Stimulated activated CD4-positive, alpha-beta T cell treated with anti-CD3 and anti-CD28 coated beads, Interleukin-15, amount 100 ng/mL, for 24 hours (primary cell): ENCODE measurements around the gene HPGDS.
"Not testable (repeated sequence)": the region's sequence is repeated elsewhere in the genome, so short reads cannot be mapped to it uniquely, and the experiment has no call there.

Experiments used
- DNase-seq: peaks from one replicate; pipeline ENCODE4 v3.0.0-alpha.2; 2020

HPGDS gene

DNA sequence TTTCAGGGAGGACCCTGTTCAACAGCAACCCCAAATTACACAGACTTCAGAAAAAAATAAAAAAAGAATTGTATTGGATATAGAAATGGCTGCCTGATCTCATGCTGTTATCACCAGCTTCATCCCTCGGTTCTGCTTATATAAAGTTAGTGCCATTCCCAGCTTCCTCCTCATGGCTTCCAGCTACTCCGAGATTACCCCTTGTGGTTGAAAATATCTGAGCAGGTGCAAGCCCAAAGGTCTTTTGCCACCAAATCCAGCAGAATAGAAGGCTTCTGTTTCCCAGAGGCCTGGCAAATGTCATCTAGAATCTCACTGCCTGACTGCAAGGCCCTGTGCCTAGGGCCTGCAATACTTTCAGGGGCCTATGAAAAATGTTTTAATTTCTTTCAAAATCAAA, 13.8 kb upstream of the HPGDS start:
- DNase-seq = no peak

DNA sequence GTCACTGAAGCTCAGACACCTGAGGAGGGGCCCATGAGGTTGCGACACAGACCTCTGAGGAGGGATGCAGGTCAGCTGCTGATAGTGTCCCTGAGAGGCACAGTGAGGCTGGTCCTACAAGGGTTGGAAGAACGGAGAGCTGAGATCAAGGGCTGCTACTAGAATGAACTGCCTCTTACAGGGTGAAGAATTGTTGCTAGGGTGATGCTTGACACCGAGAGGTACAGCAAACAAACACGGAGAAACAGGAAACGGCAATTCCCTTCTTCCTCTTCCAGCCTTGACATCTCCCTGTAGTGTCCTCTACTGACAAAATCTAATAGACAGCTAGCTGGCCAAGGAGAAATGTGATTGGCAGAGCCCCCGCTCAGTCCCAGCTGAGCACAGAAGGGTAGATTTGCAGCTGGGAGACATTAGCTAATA, 11.8 kb upstream of the HPGDS start:
- no peak for DNase-seq

DNA sequence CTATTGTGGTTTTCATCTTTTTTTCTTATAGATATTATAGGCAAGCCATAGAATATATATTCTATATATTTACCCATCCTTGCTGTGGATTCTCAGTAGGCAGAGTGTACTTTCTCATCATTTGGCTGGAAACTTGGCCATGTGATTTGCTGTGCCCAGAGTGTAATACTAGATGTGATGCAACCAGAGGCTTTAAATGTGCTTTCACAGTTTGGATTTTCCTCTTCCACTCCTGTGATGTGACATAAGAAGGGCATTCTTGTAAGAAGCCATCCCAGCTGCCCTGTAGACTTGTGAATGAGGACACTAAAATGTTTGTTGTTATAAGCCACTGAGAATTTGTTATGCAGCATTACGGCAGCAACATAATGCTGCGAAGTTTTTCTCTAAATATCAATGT, 10.4 kb upstream of the HPGDS start:
- no peak for DNase-seq

DNA sequence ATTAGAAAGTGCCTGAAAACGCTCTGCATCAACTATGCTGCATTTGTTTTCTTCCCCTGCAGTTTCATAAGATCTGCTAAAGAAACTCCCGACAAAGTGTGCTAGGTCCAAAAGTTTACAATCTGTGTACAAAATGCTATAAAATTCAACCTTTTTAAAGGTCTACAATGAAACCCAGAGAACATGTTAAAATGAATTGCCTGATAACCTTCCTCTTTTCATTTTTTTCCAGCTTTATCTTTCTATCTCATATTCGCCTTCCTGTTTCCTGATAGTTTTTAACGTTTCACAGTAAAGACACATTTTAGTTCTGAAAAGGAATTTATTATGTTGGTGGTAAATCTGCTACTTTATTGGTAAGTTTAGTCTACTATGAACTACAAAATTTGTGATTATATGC, 9.5 kb upstream of the HPGDS start:
- DNase-seq = no peak

DNA sequence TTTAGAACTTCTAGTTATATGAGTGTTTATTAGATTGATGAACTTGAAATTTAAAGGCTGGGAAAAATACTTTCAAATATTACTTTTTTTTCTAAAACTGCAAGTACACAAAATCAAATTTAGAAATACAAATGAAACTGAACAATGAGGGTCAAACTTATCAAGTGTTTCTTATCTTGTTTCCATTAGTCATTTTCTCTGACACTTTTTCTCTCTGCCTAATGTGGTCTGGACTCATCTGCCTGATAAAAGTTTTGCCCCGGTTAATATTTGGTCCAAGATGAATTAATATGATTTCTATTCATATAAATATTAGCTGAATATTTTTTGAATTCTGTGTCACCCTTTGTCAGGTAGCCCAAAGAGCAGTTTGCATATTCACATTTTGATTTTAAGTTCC, 8.7 kb upstream of the HPGDS start:
- DNase-seq = no peak

DNA sequence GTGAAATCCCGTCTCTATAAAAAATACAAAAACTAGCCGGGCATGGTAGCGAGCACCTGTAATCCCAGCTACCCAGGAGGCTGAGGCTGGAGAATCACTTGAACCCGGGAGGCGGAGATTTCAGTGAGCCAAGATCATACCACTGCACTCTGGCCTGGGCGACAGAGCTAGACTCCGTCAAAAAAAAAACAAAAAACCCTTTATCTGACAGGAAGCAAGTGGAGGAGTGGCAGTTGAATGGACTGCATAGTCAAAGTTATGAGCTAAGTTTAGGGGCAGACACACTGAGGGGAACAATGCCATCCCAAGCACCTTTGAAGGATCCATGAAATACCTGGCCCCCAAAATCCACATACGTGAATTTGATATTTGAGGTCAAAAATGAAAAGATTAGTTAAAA, 7.5 kb upstream of the HPGDS start:
- no peak for DNase-seq

DNA sequence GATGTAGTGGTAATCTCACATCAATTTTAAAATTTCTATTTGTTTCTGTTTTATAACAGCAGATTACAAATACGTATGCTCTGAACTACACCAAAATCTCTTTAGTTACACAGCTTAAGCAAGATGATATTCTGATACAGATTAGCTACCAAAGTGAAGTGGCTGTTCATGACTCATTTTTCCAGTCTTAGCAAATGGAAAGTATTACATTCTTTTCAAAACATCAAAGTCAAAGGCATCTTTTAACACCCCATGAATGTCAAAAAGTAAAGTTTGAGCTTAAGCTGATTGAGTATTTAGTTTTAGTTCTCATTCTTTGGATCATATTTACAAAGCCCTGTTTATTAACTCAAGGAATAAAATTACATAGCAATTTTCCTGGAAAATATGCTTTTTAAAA, 6.6 kb upstream of the HPGDS start:
- DNase-seq = no peak

DNA sequence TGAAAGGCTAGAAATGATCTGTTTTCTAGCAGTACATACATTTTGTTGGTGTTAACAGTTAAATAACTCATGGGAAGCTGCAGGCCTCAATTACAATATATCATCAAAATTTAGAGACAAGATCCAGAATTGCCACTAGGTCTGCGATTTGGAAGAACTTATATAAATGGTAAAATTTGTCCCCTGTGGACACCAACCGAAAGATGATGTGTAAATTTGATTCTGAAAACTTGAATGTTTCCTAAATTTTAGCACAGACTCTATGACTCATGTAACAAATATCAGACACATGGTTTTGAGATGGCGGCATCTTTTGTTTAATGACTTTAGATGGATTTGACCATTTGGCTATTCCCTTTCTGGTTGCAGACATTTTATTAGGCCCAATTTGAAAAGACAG, 6.0 kb upstream of the HPGDS start:
- no peak for DNase-seq

DNA sequence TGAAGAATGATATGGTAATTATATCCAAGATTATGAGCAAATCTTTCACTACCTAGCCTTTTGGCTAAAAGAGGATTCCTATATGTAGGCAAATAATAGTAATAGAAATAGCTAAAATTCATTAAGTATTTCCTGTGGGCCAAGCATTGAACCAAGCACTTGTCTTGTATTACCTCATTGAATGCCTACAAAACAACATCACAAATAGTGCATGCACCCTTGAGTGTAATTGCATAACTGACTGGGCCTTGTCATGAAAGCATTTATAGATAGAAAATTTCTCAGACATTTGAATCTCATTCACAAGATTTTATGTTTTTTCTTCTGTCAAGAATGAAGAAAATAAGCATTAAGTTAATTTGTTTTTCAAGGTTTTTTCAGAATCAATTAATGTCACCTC, 3.9 kb upstream of the HPGDS start:
- no peak for DNase-seq

DNA sequence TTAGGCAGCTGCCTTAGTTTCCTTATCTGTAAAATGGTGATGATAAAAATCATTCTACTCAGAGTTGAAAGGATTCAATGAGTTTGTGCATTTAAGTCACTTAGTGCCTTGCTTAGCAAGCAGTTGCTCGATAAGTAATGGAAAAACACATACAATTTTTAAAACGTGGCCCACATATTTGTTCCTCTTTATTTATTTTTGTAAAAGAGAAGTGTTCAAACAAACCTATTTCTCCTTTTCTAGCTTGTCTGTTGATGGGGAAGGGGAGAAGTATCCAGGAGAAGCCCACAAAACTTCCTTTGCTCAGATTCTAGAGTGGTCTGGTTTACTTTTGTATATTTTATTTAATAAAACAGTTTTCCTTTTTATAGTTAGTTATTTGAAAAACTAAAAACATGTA, 3.3 kb upstream of the HPGDS start:
- no peak for DNase-seq

DNA sequence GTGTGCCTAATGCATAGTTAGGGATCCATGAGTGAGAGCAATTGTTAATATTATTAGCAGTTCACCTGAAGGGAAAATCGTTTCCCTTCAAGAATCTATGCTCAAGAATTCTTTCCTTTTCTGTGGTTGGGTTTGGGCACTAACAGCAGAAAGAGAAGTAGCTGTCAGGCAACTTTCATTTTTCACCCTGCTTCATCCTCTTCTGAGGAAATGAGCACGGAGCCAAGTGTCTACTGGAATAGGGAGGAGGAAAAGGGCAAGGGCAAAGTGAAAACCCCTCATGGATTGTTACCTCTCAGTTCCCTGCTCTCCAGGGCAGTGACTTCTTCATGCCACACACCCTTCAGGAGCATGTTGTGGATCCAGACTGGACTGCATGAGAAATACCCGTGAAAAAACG, 2.6 kb upstream of the HPGDS start:
- DNase-seq = no peak

DNA sequence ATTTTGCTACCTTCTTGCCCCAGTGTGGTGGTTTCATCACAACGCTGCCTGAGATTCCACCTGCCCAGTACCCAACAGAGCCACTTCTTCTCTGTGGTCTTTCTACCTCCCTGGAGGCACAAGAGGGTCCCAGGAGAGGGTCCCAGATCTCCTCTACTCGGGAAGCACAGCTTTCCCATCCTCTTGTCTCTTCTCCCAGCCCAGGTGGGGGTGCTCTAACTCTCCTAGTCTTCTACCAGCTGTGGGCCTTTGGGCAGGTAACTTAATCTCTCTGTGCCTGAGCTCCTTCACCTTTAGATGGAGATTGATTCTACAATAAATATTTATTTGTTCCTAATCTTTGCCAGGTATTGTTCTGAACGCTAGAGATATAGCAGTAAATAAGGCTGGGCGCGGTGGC, 1.8 kb upstream of the HPGDS start:
- DNase-seq = no peak

DNA sequence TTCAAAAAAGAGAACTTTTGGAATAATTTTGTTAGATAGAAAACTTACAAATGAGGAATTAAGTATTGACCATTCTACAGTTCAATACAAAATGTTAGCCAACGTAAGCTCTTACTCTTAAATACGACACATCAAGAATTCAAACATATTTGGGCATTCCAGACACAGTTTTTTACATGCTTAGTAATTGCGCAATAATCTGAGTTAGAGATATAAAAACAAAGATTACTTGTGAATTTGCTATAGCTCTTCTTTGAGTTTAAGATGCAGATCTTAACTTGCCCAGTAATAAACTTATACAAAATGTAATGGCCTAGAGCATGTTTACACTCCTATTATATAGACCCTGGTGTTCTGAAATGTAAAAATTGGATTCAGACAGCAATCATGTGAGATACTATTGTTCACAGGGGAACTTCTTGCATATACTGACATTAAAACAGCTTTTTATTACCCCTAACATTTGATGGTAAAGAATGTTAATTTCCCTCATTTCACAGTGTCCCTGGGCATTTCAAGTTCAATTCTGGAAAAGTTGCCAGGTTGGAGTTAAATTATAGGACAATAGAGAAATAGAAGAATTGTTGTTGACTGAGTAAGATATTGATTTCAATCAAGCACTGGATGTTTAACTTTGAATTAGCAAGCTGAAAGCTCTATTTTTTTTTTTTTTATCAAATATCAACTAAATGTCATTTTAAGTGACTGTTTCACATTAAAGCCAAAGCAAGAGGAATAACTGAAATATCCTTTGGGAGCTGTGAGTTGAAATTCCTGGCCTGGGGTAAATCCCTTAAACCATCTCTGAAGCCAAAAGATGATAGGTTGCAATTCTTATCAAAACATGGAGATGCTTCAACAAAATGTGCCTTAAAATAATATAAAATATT, 910 bp downstream of the HPGDS start:
- no peak for DNase-seq

DNA sequence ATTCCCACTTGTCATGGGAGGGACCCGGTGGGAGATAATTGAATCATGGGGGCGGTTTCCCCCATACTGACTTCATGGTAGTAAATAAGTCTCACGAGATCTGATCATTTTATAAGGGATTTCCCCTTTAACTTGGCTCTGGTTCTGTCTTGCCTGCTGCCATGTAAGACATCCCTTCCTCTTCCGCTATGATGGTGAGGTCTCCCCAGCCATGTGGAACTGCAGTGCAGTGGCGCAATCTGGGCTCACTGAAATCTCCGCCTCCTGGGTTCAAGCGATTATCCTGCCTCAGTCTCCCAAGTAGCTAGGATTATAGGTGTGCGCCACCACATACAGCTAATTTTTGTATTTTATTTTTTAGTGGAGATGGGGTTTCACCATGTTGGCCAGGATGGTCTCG, 2.9 kb downstream of the HPGDS start:
- DNase-seq = peak; percentile 27

DNA sequence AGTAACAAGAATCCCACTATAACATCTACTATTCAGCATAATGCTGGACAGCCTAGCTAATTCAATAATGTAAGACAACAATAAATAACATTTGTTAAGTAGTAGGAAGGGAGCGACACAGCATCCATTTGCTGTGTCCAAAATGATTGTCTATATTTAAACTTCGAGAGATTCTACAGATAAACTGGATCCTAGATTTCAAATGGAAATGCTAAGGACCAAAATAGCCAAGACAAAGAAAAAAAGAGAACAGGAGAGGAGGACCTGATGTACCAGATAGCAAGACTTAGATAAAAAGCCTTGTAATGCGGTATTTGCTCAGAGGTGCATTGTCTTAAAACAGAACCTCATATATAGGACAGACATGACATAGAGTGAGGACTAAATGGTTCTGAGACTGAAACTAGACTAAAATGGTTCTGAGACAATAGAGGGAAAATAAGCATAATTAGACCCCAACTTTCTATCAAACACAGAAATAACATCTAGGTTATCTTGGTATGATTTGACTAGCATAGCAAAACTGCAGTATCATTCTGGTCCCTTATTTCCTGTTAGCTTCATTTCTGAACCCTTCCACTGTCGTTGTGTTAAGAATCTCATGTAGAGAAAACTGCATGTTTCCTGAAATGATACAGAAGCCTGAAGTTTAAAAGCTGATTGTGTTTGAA, 3.8 kb downstream of the HPGDS start:
- no peak for DNase-seq

DNA sequence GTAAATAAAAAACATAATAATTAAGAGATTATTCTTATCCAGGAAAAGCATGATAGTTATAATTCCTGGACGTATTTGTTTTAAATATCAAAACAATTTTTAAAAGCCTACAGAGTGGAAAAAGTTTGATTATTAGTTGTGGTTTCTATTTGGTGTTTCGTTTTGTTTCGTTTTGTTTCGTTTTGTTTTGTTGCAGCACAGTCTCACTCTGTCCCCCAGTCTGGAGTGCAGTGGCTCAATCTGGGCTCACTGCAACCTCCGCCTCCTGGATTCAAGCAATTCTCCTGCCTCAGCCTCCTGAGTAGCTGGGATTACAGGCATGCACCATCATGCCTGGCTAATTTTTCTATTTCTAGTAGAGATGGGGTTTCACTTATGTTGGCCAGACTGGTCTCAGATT, 5.8 kb downstream of the HPGDS start:
- DNase-seq = not testable (repeated sequence)

DNA sequence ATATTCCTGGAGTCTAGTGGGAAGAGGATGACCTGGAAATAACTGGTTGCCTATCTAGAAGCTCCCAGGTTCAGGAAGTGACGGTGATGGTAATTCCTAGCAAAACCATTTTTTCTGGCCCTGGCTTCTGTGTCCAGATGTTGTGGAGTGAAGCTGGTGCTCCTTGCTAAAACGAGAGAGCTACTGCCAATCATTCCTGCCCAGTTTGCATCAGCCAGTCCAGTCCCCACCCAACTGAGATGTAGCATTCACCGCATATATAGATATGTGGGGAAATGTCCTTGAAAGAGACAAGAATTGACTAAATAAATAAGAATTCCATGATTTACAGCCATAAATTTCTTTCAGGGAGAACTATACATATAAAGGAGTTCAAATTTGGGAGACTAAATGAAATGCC, 6.3 kb downstream of the HPGDS start:
- no peak for DNase-seq

DNA sequence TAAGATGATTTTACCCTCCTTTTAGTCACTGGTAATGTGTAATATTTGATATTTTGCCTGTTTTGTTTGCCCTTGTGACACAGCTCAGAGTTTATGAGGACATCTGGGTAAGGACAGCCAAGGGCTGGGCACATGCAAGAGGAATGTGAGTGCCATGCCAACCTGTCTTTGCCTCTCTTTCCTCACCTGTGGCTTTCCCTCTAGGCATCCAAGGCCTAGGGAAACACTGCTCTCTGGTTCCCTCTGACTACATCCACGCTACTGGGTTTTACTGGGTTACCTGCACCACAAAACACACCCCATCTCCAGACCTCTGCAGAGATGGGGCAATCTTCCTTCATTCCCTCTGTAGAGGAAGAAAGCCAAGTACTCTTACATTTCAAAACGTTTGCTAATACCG, 7.7 kb downstream of the HPGDS start:
- no peak for DNase-seq

DNA sequence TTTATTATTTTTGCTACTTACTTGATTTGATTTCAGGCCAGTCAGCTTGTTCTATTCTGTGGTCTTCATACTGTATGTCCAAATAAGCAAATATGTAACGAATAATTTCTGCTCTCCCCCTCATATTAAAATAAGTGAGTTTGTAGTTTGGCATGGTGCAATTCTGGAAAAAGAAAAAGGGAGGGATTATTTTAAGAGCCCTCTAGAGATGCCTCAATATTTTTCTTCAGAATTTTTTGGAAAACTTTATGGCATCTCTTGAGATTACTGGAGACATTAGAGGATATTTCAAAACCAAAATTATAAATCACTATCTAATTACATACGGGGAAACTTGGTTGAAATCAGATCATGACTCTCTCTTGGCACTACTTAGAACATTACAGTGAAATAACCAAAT, 8.2 kb downstream of the HPGDS start:
- no peak for DNase-seq

DNA sequence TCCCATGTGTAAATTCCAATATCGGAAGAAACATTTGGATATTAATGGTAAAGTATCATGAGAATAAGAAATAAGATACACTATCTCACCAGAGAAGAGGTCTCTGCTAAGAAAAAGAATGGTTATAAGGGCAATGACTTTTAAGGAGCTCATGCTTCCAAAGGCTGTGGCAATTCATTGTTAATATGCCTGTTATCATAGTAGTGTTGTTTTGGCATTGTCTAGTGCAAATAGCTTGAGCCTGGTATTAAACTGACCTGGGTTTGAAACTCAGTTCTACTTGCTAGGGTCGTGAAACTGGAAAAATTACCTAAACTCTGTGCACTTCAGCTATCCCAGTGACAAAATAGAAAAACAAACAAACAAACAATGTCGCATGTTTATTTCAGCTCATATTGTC, 8.8 kb downstream of the HPGDS start:
- no peak for DNase-seq

DNA sequence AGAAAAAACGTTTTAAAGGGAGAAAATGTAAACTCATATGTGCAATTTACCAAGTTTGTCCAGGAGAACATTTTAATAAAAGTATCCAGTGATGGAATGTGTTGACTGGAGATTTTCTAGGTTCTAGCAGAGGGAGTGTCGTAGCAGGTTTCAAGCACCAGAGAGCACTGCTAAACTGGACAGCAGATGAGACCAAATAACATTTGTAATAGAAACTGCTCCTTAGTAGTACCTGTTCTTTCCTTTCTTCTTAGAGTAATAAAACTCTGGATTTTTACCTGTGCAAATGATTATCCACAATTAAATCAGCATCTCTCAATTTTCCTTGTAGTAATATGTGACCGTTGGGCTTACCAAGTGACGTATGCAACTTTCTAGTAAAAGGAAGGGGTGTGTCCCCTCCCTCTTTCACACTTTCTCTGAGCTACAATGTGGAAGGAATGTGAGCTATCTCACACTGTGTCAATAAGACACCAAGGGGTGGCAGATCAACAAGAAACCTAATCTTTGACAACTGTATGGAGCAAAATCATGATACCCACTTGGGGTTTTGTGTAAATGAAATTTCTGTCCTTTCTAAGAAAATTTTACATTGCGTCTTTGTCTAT, 9.5 kb downstream of the HPGDS start:
- DNase-seq = no peak

DNA sequence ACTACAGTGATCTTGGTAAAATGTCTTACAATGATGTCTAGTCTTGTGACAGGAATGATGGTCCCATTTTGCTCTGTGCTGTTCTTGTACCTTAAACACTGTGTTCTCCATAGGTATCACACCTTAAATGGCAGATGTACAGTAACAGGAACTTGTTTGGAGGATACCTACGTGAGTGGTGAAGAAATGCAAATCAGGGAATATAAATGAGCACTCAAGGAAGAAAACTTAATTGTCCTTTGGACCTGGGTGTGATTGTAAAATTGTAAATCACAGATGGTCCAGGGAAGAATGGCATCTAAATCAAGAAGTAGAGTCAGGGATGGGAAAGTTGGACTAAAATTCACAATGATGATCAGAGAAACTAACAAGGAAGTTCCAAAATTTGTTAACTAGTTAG, 12.7 kb downstream of the HPGDS start:
- DNase-seq = no peak

DNA sequence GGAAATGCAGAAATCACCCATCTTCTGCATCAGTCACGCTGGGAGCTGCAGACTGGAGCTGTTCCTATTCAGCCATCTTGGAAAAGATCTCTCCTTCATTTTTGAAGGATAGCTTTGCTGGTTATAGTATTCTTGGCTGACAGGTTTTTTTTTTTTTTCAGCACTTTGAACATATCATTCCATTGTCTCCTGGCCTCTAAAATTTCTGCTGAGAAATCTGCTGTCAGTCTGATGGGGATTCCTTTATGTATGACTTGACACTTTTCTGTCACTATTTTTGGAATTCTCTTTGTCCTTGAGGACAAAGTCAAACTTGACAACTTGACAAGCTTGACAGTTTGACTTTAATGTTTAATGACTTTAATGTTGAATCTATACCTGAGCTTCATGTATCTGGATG, 16.8 kb downstream of the HPGDS start:
- DNase-seq = no peak

DNA sequence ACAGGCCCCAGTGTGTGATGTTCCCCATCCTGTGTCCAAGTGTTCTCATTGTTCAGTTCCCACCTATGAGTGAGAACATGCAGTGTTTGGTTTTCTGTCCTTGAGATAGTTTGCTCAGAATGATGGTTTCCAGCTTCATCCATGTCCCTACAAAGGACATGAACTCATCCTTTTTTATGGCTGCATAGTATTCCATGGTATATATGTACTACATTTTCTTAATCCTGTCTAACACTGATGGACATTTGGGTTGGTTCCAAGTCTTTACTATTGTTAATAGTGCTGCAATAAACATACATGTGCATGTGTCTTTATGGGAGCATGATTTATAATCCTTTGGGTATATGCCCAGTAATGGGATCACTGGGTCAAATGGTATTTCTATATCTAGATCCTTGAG, 22.7 kb downstream of the HPGDS start:
- DNase-seq = not testable (repeated sequence)
